HepG2 (cell line): ENCODE measurements around the gene XDH. TPM values are rescaled to one million over a fixed set of nuclear protein-coding genes. Genes with fewer than 3 reads are reported as not detected.

Experiments used
- ATAC-seq: fragments of 200-7000 bp; cut with Tn5 transposase; 3 replicates; pipeline ENCODE4 v1.9.1; 2020; ENCODE audit warnings: mild to moderate bottlenecking, moderate library complexity
- BruUV-seq: library from RNA; stranded (reverse); fragments of 400-500 nt; replicated peaks from 2 replicates; lab custom pipeline; 2021; lab: Mats Ljungman, UMichigan
- CTCF ChIA-PET: fragments of 300-600 bp; formaldehyde crosslinking; extraction: SDS; loops from one replicate; lab custom pipeline; 2021; ENCODE audit warnings: low total read pairs, inconsistent platforms, low intra/inter-chr PET ratio; lab: Yijun Ruan, JAX
- POLR2A ChIA-PET: fragments of 350-600 bp; sonication (Branson Sonifier 250); formaldehyde crosslinking; loops from one replicate; lab custom pipeline; 2020; ENCODE audit warnings: antibody characterized with exemption, inconsistent platforms; lab: Yijun Ruan, JAX
- DNase-seq: peaks from one replicate; pipeline ENCODE4 v3.0.0-alpha.2; 2015; ENCODE audit warnings: low spot score
- FAIRE-seq: peaks from 3 replicates; lab custom pipeline; 2011; peaks lifted over from hg19 to GRCh38; lab: Jason Lieb, UNC
- H2AFZ ChIP-seq: one replicate; pipeline ENCODE4 v1.6.1; 2011; ENCODE audit warnings: low read length, inconsistent platforms
- H3K27ac ChIP-seq: fragments of 300-600 bp; 3 replicates; pipeline ENCODE4 v1.8.0; 2011; ENCODE audit warnings: mixed run types, mild to moderate bottlenecking, mixed read lengths, low read length, inconsistent platforms; ENCODE audit not compliant: insufficient read depth; ENCODE audit errors: extremely low read length
- H3K27me3 ChIP-seq, 2 experiments: fragments of 200-600 bp in 1 of 2; 2 replicates in 1 of 2; 3 replicates in 1 of 2; pipeline versions ENCODE4 v1.6.0 to v1.8.0; 2011; ENCODE audit warnings: low read length in 2 of 2, mild to moderate bottlenecking in 2 of 2, moderate library complexity in 2 of 2, inconsistent platforms in 1 of 2; ENCODE audit not compliant: insufficient read depth in 2 of 2, control insufficient read depth in 1 of 2
- H3K36me3 ChIP-seq, 2 experiments: fragments of 200-600 bp in 1 of 2; replicated peaks in 1 of 2; 2 replicates in 1 of 2; 3 replicates in 1 of 2; pipeline versions ENCODE4 v1.5.1 to v1.8.0; 2011; ENCODE audit warnings: low read length in 2 of 2, inconsistent platforms in 1 of 2; ENCODE audit not compliant: insufficient read depth in 2 of 2, control insufficient read depth in 1 of 2
- H3K4me1 ChIP-seq: 2 replicates; pipeline ENCODE4 v1.5.1; 2012; ENCODE audit warnings: low read length, inconsistent platforms; ENCODE audit not compliant: insufficient read depth
- H3K4me2 ChIP-seq: 2 replicates; pipeline ENCODE4 v1.6.0; 2011; ENCODE audit warnings: low read depth, low read length, inconsistent platforms
- H3K4me3 ChIP-seq, 3 experiments: fragments of 200-600 bp in 1 of 3; sonication (generic), shearing (Covaris generic) in 1 of 3; replicated peaks in 1 of 3; 2 replicates each; pipeline ENCODE4 v1.5.1; 2011 to 2016; ENCODE audit warnings: low read length in 3 of 3, inconsistent platforms in 2 of 3, low read depth in 2 of 3, mild to moderate bottlenecking in 2 of 3, control low read depth in 1 of 3, mixed read lengths in 1 of 3; ENCODE audit not compliant: insufficient read depth in 1 of 3
- H3K79me2 ChIP-seq: one replicate; pipeline ENCODE4 v1.6.1; 2011; ENCODE audit warnings: low read length, inconsistent platforms; ENCODE audit not compliant: insufficient read depth
- H3K9ac ChIP-seq: 2 replicates; pipeline ENCODE4 v1.6.0; 2011; ENCODE audit warnings: mild to moderate bottlenecking, low read depth, low read length, inconsistent platforms; ENCODE audit not compliant: insufficient read depth
- H3K9me3 ChIP-seq: 2 replicates; pipeline ENCODE4 v1.5.1; 2012; ENCODE audit warnings: mild to moderate bottlenecking, low read length
- H4K20me1 ChIP-seq: 2 replicates; pipeline ENCODE4 v1.6.0; 2011; ENCODE audit warnings: inconsistent platforms, mild to moderate bottlenecking, low read length, moderate library complexity; ENCODE audit not compliant: insufficient read depth
- BORCS8-MEF2B ChIP-seq: sonication (generic); formaldehyde crosslinking; IDR thresholded peaks from 2 replicates; pipeline ENCODE4 v1.8.0; 2022; ENCODE audit warnings: mild to moderate bottlenecking, missing genetic modification reagents
- CEBPB ChIP-seq: IDR thresholded peaks from 2 replicates; pipeline ENCODE4 v1.6.1; 2011; ENCODE audit warnings: low read depth, low read length, improper control_type of control experiment, borderline replicate concordance
- CEBPG ChIP-seq: IDR thresholded peaks from 2 replicates; pipeline ENCODE4 v1.6.1; 2016
- GABPB1 ChIP-seq: IDR thresholded peaks from 2 replicates; pipeline ENCODE4 v1.6.1; 2016; ENCODE audit warnings: mild to moderate bottlenecking, missing genetic modification reagents, moderate library complexity, missing compliant biosample characterization
- MYC ChIP-seq: sonication (generic); formaldehyde crosslinking; IDR thresholded peaks from 2 replicates; pipeline ENCODE4 v1.9.0; 2021; ENCODE audit warnings: missing genetic modification reagents, borderline replicate concordance
- SOX5 ChIP-seq: IDR thresholded peaks from 2 replicates; pipeline ENCODE4 v1.6.1; 2016; ENCODE audit warnings: borderline replicate concordance
- ZNF292 ChIP-seq: sonication (generic); formaldehyde crosslinking; IDR thresholded peaks from 2 replicates; pipeline ENCODE4 v1.8.1; 2022; ENCODE audit warnings: mild to moderate bottlenecking, low read depth, missing genetic modification reagents, borderline replicate concordance
- ZNF543 ChIP-seq: sonication (generic); formaldehyde crosslinking; IDR thresholded peaks from 2 replicates; pipeline ENCODE4 v1.4.0; 2020; ENCODE audit warnings: mild to moderate bottlenecking, missing genetic modification reagents
- ZNF775 ChIP-seq: sonication (generic); formaldehyde crosslinking; IDR thresholded peaks from 2 replicates; pipeline ENCODE4 v1.4.0; 2020; ENCODE audit warnings: missing genetic modification reagents, mild to moderate bottlenecking, moderate library complexity, borderline replicate concordance
- WGBS: methylation state at CpG from one replicate; pipeline ENCODE4 v1.1.6; 2017; ENCODE audit warnings: low lambda C conversion rate; 5-methylcytosine and 5-hydroxymethylcytosine counted together
- in situ Hi-C: cut with HindIII; loops from 2 replicates; pipeline ENCODE4 v1.10.0; 2017; ENCODE audit warnings: low pct_unique_long_range_greater_than_20kb; ENCODE audit not compliant: extremely low pct_ligation_motif_present
- intact Hi-C: fragments of 100-400 bp; cut with micrococcal nuclease; formaldehyde crosslinking; loops from one replicate; pipeline ENCODE4 v1.10.0; 2022; ENCODE audit not compliant: unreplicated experiment
- polyA plus RNA-seq, 8 experiments: library from polyadenylated mRNA; depleted of rRNA in 3 of 8; stranded (reverse) in 7 of 8; unstranded in 1 of 8; fragments of >200 nt; fragmentation: Illumina TruSeq in 4 of 8; extraction: Trizol in 4 of 8; gene quantifications; 2 replicates each; pipeline versions ENCODE4 v1.2.1 to v1.2.3, GENCODE V29; 2011 to 2016; ENCODE audit warnings: low read depth in 4 of 8, missing spikeins in 1 of 8, mixed read lengths in 1 of 8; ENCODE audit not compliant: insufficient read depth in 1 of 8
- total RNA-seq, 5 experiments: library from RNA; depleted of rRNA; stranded (reverse); fragments of >200 nt; fragmentation: Illumina TruSeq; extraction: Trizol; gene quantifications; 2 replicates each; pipeline ENCODE4 v1.2.3, GENCODE V29; 2016; ENCODE audit warnings: low read depth in 1 of 5
- TF ChIP-seq, protein P1 (sequence below): sonication (generic); formaldehyde crosslinking; IDR thresholded peaks from 2 replicates; pipeline ENCODE4 v1.9.0; 2021; ENCODE audit warnings: missing genetic modification reagents, borderline replicate concordance
- TF ChIP-seq, protein P2 (sequence below): sonication (generic); formaldehyde crosslinking; conservative IDR thresholded peaks from 2 replicates; pipeline ENCODE4 v1.8.1; 2023; ENCODE audit warnings: missing genetic modification reagents
- TF ChIP-seq, protein P3 (sequence below): sonication (generic); formaldehyde crosslinking; IDR thresholded peaks from 2 replicates; pipeline ENCODE4 v1.8.1; 2023; ENCODE audit warnings: missing genetic modification reagents, mild to moderate bottlenecking, borderline replicate concordance

The XDH gene
- total and polyA plus RNA-seq, 2 of the 13 experiments (the other 11 are each of a cell fraction or from before 2014, with no cell fraction given) = not detected

DNA sequence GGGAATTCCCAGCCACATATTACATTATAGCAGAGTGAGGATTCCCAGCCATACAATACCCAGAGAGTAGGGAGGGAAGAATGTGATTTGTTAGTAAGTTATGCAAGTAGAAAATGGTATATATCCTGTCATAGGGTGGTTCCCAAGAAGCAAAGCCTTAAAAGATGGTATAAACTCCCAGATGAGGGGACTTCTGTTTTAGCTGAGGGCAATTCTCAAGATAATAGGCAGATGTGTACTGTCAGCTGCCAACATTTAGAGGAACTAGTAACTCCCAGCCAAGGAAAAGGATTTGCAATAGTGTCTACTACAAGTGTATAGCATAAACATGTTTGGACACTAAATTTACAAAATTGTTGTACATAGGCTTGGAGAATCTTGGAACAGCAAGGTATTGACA lies 86.5 kb downstream of the XDH start (continued):
- TF ChIP-seq, protein P1, sequence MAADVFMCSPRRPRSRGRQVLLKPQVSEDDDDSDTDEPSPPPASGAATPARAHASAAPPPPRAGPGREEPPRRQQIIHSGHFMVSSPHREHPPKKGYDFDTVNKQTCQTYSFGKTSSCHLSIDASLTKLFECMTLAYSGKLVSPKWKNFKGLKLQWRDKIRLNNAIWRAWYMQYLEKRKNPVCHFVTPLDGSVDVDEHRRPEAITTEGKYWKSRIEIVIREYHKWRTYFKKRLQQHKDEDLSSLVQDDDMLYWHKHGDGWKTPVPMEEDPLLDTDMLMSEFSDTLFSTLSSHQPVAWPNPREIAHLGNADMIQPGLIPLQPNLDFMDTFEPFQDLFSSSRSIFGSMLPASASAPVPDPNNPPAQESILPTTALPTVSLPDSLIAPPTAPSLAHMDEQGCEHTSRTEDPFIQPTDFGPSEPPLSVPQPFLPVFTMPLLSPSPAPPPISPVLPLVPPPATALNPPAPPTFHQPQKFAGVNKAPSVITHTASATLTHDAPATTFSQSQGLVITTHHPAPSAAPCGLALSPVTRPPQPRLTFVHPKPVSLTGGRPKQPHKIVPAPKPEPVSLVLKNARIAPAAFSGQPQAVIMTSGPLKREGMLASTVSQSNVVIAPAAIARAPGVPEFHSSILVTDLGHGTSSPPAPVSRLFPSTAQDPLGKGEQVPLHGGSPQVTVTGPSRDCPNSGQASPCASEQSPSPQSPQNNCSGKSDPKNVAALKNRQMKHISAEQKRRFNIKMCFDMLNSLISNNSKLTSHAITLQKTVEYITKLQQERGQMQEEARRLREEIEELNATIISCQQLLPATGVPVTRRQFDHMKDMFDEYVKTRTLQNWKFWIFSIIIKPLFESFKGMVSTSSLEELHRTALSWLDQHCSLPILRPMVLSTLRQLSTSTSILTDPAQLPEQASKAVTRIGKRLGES = no peak
- TF ChIP-seq BORCS8-MEF2B (no peak), ZNF292 (CRISPR knock-in tag) (no peak), GABPB1 (no peak), ZNF543 (CRISPR knock-in tag) (no peak)
- TF ChIP-seq, protein P2, sequence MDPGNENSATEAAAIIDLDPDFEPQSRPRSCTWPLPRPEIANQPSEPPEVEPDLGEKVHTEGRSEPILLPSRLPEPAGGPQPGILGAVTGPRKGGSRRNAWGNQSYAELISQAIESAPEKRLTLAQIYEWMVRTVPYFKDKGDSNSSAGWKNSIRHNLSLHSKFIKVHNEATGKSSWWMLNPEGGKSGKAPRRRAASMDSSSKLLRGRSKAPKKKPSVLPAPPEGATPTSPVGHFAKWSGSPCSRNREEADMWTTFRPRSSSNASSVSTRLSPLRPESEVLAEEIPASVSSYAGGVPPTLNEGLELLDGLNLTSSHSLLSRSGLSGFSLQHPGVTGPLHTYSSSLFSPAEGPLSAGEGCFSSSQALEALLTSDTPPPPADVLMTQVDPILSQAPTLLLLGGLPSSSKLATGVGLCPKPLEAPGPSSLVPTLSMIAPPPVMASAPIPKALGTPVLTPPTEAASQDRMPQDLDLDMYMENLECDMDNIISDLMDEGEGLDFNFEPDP (CRISPR knock-in tag) = no peak

DNA sequence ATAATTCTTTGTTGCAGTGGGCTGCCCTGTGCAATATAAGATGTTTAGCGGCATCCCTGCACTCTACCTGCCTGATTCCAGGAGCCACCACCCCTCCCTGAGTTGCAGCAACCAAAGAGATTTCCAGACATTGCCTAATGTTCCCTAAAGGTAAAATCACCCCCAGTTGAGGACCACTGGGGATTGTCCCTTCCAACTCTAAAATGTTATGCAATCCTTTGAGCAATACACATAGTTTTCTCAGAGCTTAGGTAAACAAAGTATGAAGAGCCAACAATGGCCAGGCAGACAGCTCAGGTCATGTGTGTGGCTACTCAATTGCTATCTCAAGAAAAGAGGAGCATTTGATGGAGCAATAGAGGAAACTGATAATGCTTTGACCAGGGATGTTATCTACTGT lies 87.0 kb downstream of the XDH start:
- in situ Hi-C loops = loop anchor here (25.0 kb wide), 1 partner anchor 1115 kb away; no protein-coding TSS in a partner anchor
- POLR2A ChIA-PET = no interaction called here
- 50% methylated on average over 1 of the region's 1 CpG for WGBS

More for the DNA sequence above, 87.0 kb downstream of the XDH start:
- Histone ChIP-seq H3K36me3 (no peaks in the 10 kb centered on the region), H3K4me3 (no peak overlapping the region), H3K4me2 (no peak overlapping the region), H3K9ac (no peak overlapping the region), H3K4me1 (no peaks in the 10 kb centered on the region), H3K27me3 (peaks cover 1 to 3% of the 10 kb centered on the region in 2 experiments; a peak in 3 of 5 replicates), H2AFZ (no peak overlapping the region), H3K27ac (no peak overlapping the region), H3K9me3 (no peaks in the 10 kb centered on the region), H3K79me2 (no peaks in the 10 kb centered on the region), H4K20me1 (no peaks in the 10 kb centered on the region)
- FAIRE-seq (no peak), ATAC-seq (no peak), DNase-seq (no peak)
- CTCF ChIA-PET = no interaction called here
- BruUV-seq = no TSS peak
- intact Hi-C loops = no loop called here
- TF ChIP-seq SOX5 (no peak), CEBPB (peak; percentile 80; the same call in 1 of the 2 replicates), CEBPG (peak; percentile 33; the same call in 1 of the 2 replicates), ZNF775 (CRISPR knock-in tag) (no peak), MYC (CRISPR knock-in tag) (no peak)
- TF ChIP-seq, protein P3, sequence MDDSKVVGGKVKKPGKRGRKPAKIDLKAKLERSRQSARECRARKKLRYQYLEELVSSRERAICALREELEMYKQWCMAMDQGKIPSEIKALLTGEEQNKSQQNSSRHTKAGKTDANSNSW (CRISPR knock-in tag) = no peak
